ENCODE results near the gene SCAANT1. TPM values are rescaled to one million over a fixed set of nuclear protein-coding genes. Genes with fewer than 3 reads are reported as not detected.

SCAANT1 gene
- total and polyA plus RNA-seq, 2 donors (not counting 1 experiment from before 2014, with no cell fraction given): 1.7 TPM; not detected in 1

DNA sequence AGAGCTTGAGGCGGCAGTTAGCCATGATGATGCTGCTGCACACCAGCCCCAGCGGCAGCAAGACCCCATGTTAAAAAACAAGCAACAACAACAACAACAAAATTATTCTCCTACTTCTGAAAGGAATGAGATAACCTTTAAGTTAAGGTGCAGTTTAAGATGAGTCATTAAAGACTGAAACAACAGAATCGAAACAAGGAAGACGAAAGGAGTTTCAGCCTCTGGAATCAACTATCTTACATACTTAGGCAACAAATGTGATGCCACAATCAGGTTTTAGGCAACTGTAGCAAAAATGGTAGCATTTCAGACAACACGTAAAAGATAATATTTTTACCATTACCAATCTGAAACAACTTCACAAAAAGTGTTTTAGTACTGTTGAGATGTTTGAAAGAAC lies 12.2 kb downstream of the SCAANT1 start:
- H3K79me2 ChIP-seq (ENCODE audit: control insufficient read depth, insufficient read depth, low read length): peaks cover 43% of the 10 kb centered on the region
- ATAC-seq (ENCODE audit: low read depth): no peak
- peaks cover 0 to 30% of the 10 kb centered on the region in 2 experiments for H3K36me3 ChIP-seq (replicated peaks in 1 of 2; ENCODE audit: control extremely low read depth in 1 of 2, control insufficient read depth in 1 of 2, extremely low read depth in 1 of 2, insufficient read depth in 2 of 2, low read length in 1 of 2)
- H3K4me3 ChIP-seq (ENCODE audit: control extremely low read depth in 1 of 5, extremely low read depth in 1 of 5, insufficient read depth in 1 of 5, low read depth in 2 of 5, low read length in 4 of 5): no peak overlapping the region
- no peak overlapping the region for H3K9ac ChIP-seq (ENCODE audit: low read length)
- H3K4me2 ChIP-seq (replicated peaks; ENCODE audit: low read depth, low read length, poor library complexity, severe bottlenecking): no peak overlapping the region
- no peak overlapping the region for H3K27ac ChIP-seq (ENCODE audit: low read length in 2 of 2)
- TF ChIP-seq, protein P1, sequence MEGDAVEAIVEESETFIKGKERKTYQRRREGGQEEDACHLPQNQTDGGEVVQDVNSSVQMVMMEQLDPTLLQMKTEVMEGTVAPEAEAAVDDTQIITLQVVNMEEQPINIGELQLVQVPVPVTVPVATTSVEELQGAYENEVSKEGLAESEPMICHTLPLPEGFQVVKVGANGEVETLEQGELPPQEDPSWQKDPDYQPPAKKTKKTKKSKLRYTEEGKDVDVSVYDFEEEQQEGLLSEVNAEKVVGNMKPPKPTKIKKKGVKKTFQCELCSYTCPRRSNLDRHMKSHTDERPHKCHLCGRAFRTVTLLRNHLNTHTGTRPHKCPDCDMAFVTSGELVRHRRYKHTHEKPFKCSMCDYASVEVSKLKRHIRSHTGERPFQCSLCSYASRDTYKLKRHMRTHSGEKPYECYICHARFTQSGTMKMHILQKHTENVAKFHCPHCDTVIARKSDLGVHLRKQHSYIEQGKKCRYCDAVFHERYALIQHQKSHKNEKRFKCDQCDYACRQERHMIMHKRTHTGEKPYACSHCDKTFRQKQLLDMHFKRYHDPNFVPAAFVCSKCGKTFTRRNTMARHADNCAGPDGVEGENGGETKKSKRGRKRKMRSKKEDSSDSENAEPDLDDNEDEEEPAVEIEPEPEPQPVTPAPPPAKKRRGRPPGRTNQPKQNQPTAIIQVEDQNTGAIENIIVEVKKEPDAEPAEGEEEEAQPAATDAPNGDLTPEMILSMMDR (IDR thresholded peaks at IDR 0.05): no peak
- TF ChIP-seq EZH2 (IDR thresholded peaks at IDR 0.05; ENCODE audit: borderline replicate concordance, insufficient read depth, low read depth, low read length, poor library complexity, severe bottlenecking): no peak
- intact Hi-C loops (cut with micrococcal nuclease): no loop called here
- peaks cover 9 to 11% of the 10 kb centered on the region in 2 donors for H3K4me1 ChIP-seq (ENCODE audit: control insufficient read depth in 2 of 2, insufficient read depth in 2 of 2, low read length in 2 of 2)
- POLR2A ChIA-PET: no interaction called here
- no peak for DNase-seq
- no CpG with 5 or more reads among the region's 5 CpGs for WGBS (ENCODE audit: insufficient coverage)
- H4K20me1 ChIP-seq (ENCODE audit: control insufficient read depth, insufficient read depth, low read length, poor library complexity, severe bottlenecking): peaks cover 14% of the 10 kb centered on the region
- no peaks in the 10 kb centered on the region for H3K27me3 Mint-ChIP-seq
- H3K9me3 ChIP-seq (ENCODE audit: control extremely low read depth in 1 of 3, control insufficient read depth in 2 of 3, insufficient read depth in 1 of 3, low read length in 2 of 3): peaks cover 0 to 2% (median 0%) of the 10 kb centered on the region in 3 donors
- H3K27ac Mint-ChIP-seq: no peak overlapping the region
- H3K27me3 ChIP-seq (replicated peaks in 1 of 4; ENCODE audit: control extremely low read depth in 1 of 4, control insufficient read depth in 3 of 4, insufficient read depth in 4 of 4, low read length in 3 of 4): no peaks in the 10 kb centered on the region
- no peaks in the 10 kb centered on the region for H3K9me3 Mint-ChIP-seq (ENCODE audit: insufficient read depth)
- H3K4me3 Mint-ChIP-seq: no peak overlapping the region
- CTCF ChIA-PET: no interaction called here
- no peak overlapping the region for H2AFZ ChIP-seq (ENCODE audit: insufficient read depth, low read depth, low read length, poor library complexity, severe bottlenecking)
- H3K4me1 Mint-ChIP-seq: peaks cover 28% of the 10 kb centered on the region

DNA sequence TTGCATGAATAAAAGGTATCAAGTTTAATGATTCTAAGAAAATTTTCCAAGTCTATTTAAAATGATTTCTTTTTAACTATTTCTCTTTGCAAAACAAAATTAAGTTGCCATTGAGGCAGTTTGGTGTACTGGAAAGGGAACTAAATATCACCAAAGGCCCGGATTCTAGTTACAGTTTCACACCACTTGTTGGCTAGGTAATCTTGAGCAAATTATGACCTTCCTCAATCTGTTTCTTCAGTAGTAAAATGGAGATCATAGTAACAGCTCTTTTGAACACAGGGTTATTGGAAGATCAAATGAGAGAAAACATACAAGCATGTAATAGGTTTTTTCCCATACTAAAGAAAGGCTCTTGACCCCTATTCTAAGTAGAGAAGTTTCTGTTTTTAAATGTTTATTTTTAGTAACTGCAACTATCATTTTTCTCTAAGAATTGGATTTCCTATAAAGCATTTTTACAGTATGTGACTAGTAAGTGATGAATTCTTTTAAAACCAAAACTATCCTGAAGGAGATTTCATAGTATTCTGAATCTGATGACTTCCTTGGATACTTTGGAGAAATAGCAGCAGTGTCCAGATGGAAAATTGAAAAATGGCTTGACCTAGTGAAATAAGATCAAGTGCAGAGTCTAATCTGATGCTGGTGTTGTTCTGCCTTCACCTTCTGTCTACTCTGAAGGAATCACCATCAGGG lies 15.7 kb downstream of the SCAANT1 start:
- peaks cover 64% of the 10 kb centered on the region for H3K79me2 ChIP-seq (ENCODE audit: control insufficient read depth, insufficient read depth, low read length)
- DNase-seq: peak; percentile 22
- H3K9ac ChIP-seq (ENCODE audit: low read length): no peak overlapping the region
- WGBS (ENCODE audit: insufficient coverage): no CpG with 5 or more reads among the region's 1 CpG
- ChIA-PET POLR2A (no interaction called here), CTCF (interaction anchor here (1.2 kb wide), 1 partner anchor 98 kb away, joined by 4 read pairs; no protein-coding TSS in a partner anchor)
- Mint-ChIP-seq H3K9me3 (ENCODE audit: insufficient read depth) (no peaks in the 10 kb centered on the region), H3K4me3 (no peak overlapping the region), H3K4me1 (peaks cover 55% of the 10 kb centered on the region), H3K27me3 (no peaks in the 10 kb centered on the region), H3K27ac (no peak overlapping the region)
- H2AFZ ChIP-seq (ENCODE audit: insufficient read depth, low read depth, low read length, poor library complexity, severe bottlenecking): no peak overlapping the region
- H3K4me2 ChIP-seq (replicated peaks; ENCODE audit: low read depth, low read length, poor library complexity, severe bottlenecking): no peak overlapping the region
- peaks cover 36% of the 10 kb centered on the region for H4K20me1 ChIP-seq (ENCODE audit: control insufficient read depth, insufficient read depth, low read length, poor library complexity, severe bottlenecking)
- intact Hi-C loops (cut with micrococcal nuclease): no loop called here
- H3K4me3 ChIP-seq (ENCODE audit: control extremely low read depth in 1 of 5, extremely low read depth in 1 of 5, insufficient read depth in 1 of 5, low read depth in 2 of 5, low read length in 4 of 5): no peak overlapping the region
- ATAC-seq (ENCODE audit: low read depth): no peak
- TF ChIP-seq, protein P1 (IDR thresholded peaks at IDR 0.05): no peak
- no peak for TF ChIP-seq EZH2 (IDR thresholded peaks at IDR 0.05; ENCODE audit: borderline replicate concordance, insufficient read depth, low read depth, low read length, poor library complexity, severe bottlenecking)
- peaks cover 5 to 25% of the 10 kb centered on the region in 2 experiments for H3K36me3 ChIP-seq (replicated peaks in 1 of 2; ENCODE audit: control extremely low read depth in 1 of 2, control insufficient read depth in 1 of 2, extremely low read depth in 1 of 2, insufficient read depth in 2 of 2, low read length in 1 of 2)
- peaks cover 9 to 11% of the 10 kb centered on the region in 2 donors for H3K4me1 ChIP-seq (ENCODE audit: control insufficient read depth in 2 of 2, insufficient read depth in 2 of 2, low read length in 2 of 2)
- peak overlapping the region in 1 of 2 donors; percentile 42 for H3K27ac ChIP-seq (ENCODE audit: low read length in 2 of 2)
- peaks cover 0 to under 1% (median 0%) of the 10 kb centered on the region in 3 donors for H3K9me3 ChIP-seq (ENCODE audit: control extremely low read depth in 1 of 3, control insufficient read depth in 2 of 3, insufficient read depth in 1 of 3, low read length in 2 of 3)
- H3K27me3 ChIP-seq (replicated peaks in 1 of 4; ENCODE audit: control extremely low read depth in 1 of 4, control insufficient read depth in 3 of 4, insufficient read depth in 4 of 4, low read length in 3 of 4): no peaks in the 10 kb centered on the region
